Thoracic aorta (tissue), 2 donors: Measurements from ENCODE around the gene TMPRSS9. TPM values are rescaled to one million over a fixed set of nuclear protein-coding genes. Genes with fewer than 3 reads are reported as not detected.
A peak's percentile ranks its signal among the peaks of the same experiment; 100 is the strongest.
"Not testable (repeated sequence)": the region's sequence is repeated elsewhere in the genome, so short reads cannot be mapped to it uniquely, and the experiment has no call there.

Experiments used
- ATAC-seq: fragments of 150-250 bp; one replicate; pipeline ENCODE4 v1.8.0; 2017; ENCODE audit warnings: low read depth; ENCODE audit not compliant: insufficient number of reproducible peaks, low FRiP score
- DNase-seq: peaks from one replicate; pipeline ENCODE4 v3.0.0-alpha.2; 2020; ENCODE audit warnings: low spot score
- H3K27ac ChIP-seq, 2 donors: fragments of 200-600 bp; sonication (generic); 1 replicate in 1 of 2; 2 replicates in 1 of 2; pipeline ENCODE4 v1.5.1; 2016; ENCODE audit warnings: mild to moderate bottlenecking in 2 of 2, moderate library complexity in 2 of 2
- H3K27me3 ChIP-seq: fragments of 200-600 bp; sonication (generic); replicated peaks from 2 replicates; pipeline ENCODE4 v1.6.0; 2016; ENCODE audit warnings: mild to moderate bottlenecking; ENCODE audit not compliant: insufficient read depth
- H3K36me3 ChIP-seq: fragments of 200-600 bp; sonication (generic); one replicate; pipeline ENCODE4 v1.5.1; 2016
- H3K4me1 ChIP-seq, 2 donors: fragments of 200-600 bp; sonication (generic); 1 replicate in 1 of 2; 2 replicates in 1 of 2; pipeline versions ENCODE4 v1.5.1 to v1.6.0; 2016; ENCODE audit warnings: low read depth in 2 of 2, mild to moderate bottlenecking in 1 of 2; ENCODE audit not compliant: control insufficient read depth in 1 of 2
- H3K4me3 ChIP-seq: fragments of 200-600 bp; sonication (generic); 2 replicates; pipeline ENCODE4 v1.5.1; 2016; ENCODE audit warnings: mild to moderate bottlenecking
- H3K9me3 ChIP-seq: fragments of 200-600 bp; sonication (generic); 2 replicates; pipeline ENCODE4 v1.5.1; 2016
- CTCF ChIP-seq: fragments of 200-600 bp; sonication (generic); IDR thresholded peaks from one replicate; pipeline ENCODE4 v1.5.1; 2019; ENCODE audit warnings: antibody characterized with exemption
- total RNA-seq, 2 donors: library from RNA; depleted of rRNA; stranded (reverse); fragments of >200 nt; gene quantifications; one replicate each; pipeline versions ENCODE4 v1.1.0 to v1.2.3, GENCODE V29; 2016

TMPRSS9 gene
- total RNA-seq, 2 donors from 2014 or later: 0.42 to 0.54 TPM

- Histone ChIP-seq H3K9me3 (no peaks in the 10 kb centered on the region), H3K4me3 (no peak overlapping the region), H3K36me3 (no peaks in the 10 kb centered on the region), H3K27me3 (no peaks in the 10 kb centered on the region), H3K4me1 (peaks cover 2 to 4% of the 10 kb centered on the region in 2 donors), H3K27ac (no peak overlapping the region)
- ATAC-seq: no peak
- no peak for DNase-seq
- no peak for TF ChIP-seq CTCF
Observed at GRCh38 chr19:2469102-2469914, 109.2 kb downstream of the TMPRSS9 start.

GRCh38 chr19:2469915-2470200 lies 109.8 kb downstream of the TMPRSS9 start:
- H3K4me3 ChIP-seq, H3K4me1 ChIP-seq, H3K27me3 ChIP-seq, H3K27ac ChIP-seq, DNase-seq, H3K9me3 ChIP-seq, ATAC-seq, H3K36me3 ChIP-seq: not testable (repeated sequence)

GRCh38 chr19:2474232-2475017 lies 114.4 kb downstream of the TMPRSS9 start:
- Histone ChIP-seq H3K27me3 (no peaks in the 10 kb centered on the region), H3K4me1 (peaks cover 13 to 16% of the 10 kb centered on the region in 2 donors), H3K4me3 (peak overlapping the region; percentile 89), H3K9me3 (no peaks in the 10 kb centered on the region), H3K36me3 (peaks cover 12% of the 10 kb centered on the region), H3K27ac (peak overlapping the region; percentile 91 to 96)
- peak; percentile 19 for ATAC-seq
- peak; percentile 80 for DNase-seq
- peak; percentile 99 for TF ChIP-seq CTCF

- H3K4me1 ChIP-seq: peaks cover 13 to 20% of the 10 kb centered on the region in 2 donors
- DNase-seq (peak; percentile 28), ATAC-seq (no peak)
- no peak for TF ChIP-seq CTCF
- H3K36me3 ChIP-seq: peaks cover 12% of the 10 kb centered on the region
- H3K4me3 ChIP-seq: peak overlapping the region; percentile 89
- peak overlapping the region; percentile 91 to 96 for H3K27ac ChIP-seq
- no peaks in the 10 kb centered on the region for H3K27me3 ChIP-seq
- no peaks in the 10 kb centered on the region for H3K9me3 ChIP-seq
Observed at GRCh38 chr19:2475018-2475701, 115.1 kb downstream of the TMPRSS9 start.

Other genes with a start within 250 kb of the TMPRSS9 start
- 100 to 1,000 TPM in 1 of 2 donors, 10 to 100 TPM in 1; 81.4 to 116 TPM for gene AP3D1, start 208.7 kb upstream of the TMPRSS9 start, total RNA-seq
- 10 to 100 TPM; 12.3 to 33.4 TPM for gene DOT1L, start 196.3 kb upstream of the TMPRSS9 start, total RNA-seq
- 10 to 100 TPM; 26.3 to 46.2 TPM for gene PLEKHJ1, start 123.9 kb upstream of the TMPRSS9 start, total RNA-seq
- 10 to 100 TPM; 23.8 to 43.7 TPM for gene SF3A2, start 123.4 kb upstream of the TMPRSS9 start, total RNA-seq
- gene AMH, start 110.9 kb upstream of the TMPRSS9 start, total RNA-seq: under 1 TPM; 0.92 to 0.95 TPM
- gene JSRP1, start 103.8 kb upstream of the TMPRSS9 start, total RNA-seq: not detected
- 1 to 10 TPM; 1.2 to 3.0 TPM for gene PEAK3, start 78.1 kb upstream of the TMPRSS9 start, total RNA-seq
- under 1 TPM in 1 of 2 donors, not detected in 1; 0.27 TPM for gene LINGO3, start 52.1 kb upstream of the TMPRSS9 start, total RNA-seq
- gene LSM7, start 31.7 kb upstream of the TMPRSS9 start, total RNA-seq: 10 to 100 TPM; 35.5 to 38.8 TPM
- gene SPPL2B, start 31.6 kb upstream of the TMPRSS9 start, total RNA-seq: 10 to 100 TPM; 55.8 to 60.0 TPM
- 10 to 100 TPM; 19.4 to 23.4 TPM for gene TIMM13, start 67.3 kb downstream of the TMPRSS9 start, total RNA-seq
- 10 to 100 TPM; 23.6 to 43.3 TPM for gene LMNB2, start 96.7 kb downstream of the TMPRSS9 start, total RNA-seq
- 100 to 1,000 TPM; 430 to 498 TPM for gene GADD45B, start 115.9 kb downstream of the TMPRSS9 start, total RNA-seq